Measurements from ENCODE around the gene LZTFL1.

The LZTFL1 gene

DNA sequence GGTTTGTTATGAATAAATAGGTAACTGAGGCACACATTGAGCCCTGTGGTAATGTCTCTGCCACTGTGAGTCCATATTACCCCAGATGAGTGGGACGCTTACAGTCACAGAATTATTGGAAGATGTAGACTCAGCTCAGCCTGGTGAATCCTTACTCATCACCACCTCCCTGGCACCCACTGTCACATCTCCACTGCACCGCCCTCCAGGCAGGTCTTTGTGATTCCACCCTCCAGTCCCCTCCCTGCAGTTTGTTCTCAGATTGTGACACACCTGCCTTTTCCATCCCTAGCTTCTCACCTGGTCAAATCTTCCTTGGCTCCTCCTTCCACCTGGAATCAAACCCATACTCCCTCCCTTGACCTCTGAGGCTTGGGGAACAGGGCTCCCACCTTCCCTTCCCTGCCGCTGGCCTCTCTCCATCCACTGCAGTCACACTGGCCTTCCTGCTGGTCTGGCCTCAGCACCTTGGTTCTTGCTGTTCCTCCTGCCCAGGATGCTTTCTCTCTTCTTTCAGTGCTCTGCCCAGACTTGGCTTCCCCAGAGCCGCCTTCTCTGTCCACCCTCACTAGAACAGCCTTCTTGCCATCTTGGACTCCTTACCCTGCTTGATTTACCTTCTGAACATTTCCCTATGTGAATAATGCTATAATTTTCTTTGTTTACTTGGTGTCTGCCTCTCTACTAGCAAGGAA, 55.0 kb downstream of the LZTFL1 start:
- DNase-seq (ENCODE audit: low read depth in 2 of 2) = no peak

DNA sequence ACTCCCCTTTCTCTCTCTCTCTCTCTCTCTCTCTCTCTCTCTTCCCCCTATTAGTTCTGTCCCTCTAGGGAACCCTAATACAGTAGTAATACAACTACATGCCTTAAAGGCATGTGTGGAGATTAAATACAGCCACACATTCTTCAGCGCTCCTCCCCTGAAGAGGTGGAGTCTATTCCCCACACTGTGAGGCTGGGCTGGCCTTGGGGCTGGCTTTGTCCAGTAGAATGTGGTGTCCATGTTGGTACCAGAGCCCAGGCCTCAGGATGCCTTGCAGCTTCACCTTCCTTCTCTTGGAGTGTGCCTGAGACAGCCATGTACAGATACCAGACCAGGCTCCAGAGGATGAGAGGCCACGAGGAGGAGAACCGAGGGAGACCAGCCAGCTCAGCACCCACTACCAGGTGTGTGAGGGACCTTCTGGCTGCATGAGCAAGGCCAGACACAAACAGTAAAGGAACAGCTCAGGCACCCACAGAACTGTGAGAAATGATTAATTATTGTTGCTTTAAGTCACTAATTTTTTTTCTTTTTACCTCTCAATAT, 56.2 kb downstream of the LZTFL1 start:
- DNase-seq (ENCODE audit: low read depth in 2 of 2) = no peak

DNA sequence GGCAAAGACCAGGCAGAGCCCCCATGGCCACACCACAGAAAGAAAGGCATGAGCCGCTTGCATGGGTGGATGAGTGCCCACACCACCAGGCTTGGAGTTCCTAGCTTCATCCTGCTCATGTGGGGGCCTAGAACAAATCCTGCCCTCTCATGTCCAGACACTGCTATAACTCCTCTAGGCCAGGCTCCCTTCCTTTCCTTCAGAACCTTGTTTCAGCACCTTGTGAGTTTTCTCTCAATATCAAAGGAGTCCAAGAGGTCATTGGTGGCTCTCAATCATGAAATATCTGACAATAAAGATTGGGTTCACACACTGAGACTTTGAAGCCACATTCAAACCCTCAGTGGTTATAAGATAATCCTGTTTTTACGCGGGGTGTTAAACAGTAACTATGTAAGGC, 58.3 kb downstream of the LZTFL1 start:
- no peak for DNase-seq (ENCODE audit: low read depth in 2 of 2)

DNA sequence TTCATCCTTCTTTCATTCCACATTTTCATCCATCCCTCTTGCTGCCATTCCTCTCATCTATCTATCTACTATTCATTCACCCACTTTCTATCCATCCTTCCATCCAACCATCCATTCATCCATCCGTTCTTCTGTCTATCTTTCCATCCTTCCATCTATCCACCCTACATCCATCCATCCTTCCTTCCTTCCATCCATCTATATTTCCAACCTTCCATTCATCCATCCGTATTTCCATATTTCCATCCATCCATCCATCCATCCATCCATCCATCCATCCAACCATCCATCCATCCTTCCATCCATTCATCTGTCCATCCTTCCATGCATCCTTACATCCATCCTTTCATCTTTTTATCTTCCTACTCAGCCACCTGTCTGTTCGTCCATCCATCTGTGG, 59.5 kb downstream of the LZTFL1 start:
- DNase-seq (ENCODE audit: low read depth in 2 of 2) = no peak

DNA sequence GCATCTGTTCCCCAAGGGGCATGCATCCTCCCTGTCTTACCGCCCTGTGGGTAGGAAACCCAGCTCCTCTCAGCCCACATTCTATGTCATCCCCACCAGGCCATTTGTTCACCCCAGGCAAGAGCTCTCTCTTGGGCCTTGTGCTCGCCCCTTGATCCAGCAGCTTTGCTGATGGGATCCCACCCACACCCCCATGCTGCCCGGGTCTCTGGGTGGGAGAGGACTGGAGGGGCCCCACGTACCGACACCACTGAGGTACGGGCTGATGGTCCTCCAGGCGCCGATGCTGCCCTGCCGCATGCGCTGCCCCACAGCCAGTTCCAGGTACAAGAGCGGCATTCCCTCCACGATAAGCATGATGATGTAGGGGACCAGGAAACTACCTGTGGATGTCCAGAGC, 60.1 kb downstream of the LZTFL1 start:
- no peak for DNase-seq (ENCODE audit: low read depth in 2 of 2)

DNA sequence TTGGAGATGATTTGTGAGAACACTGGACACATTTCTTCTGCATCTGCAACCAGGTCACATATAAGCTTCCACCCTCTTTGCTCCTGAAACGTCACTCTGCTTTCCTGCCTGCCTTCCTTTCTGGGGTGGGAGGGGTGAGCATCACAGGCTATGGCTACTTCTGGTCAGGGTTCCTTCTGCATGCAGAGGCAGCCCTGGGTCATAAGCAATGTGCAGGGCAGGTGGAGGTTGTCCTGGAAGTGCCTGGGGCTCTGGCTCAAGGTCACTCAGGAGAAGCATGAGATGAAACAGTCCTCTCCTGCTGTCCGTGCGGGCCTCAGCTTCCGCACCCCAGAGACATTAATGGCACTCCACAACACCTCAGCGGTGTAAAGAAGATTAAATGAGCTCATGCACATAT, 60.6 kb downstream of the LZTFL1 start:
- no peak for DNase-seq (ENCODE audit: low read depth in 2 of 2)

DNA sequence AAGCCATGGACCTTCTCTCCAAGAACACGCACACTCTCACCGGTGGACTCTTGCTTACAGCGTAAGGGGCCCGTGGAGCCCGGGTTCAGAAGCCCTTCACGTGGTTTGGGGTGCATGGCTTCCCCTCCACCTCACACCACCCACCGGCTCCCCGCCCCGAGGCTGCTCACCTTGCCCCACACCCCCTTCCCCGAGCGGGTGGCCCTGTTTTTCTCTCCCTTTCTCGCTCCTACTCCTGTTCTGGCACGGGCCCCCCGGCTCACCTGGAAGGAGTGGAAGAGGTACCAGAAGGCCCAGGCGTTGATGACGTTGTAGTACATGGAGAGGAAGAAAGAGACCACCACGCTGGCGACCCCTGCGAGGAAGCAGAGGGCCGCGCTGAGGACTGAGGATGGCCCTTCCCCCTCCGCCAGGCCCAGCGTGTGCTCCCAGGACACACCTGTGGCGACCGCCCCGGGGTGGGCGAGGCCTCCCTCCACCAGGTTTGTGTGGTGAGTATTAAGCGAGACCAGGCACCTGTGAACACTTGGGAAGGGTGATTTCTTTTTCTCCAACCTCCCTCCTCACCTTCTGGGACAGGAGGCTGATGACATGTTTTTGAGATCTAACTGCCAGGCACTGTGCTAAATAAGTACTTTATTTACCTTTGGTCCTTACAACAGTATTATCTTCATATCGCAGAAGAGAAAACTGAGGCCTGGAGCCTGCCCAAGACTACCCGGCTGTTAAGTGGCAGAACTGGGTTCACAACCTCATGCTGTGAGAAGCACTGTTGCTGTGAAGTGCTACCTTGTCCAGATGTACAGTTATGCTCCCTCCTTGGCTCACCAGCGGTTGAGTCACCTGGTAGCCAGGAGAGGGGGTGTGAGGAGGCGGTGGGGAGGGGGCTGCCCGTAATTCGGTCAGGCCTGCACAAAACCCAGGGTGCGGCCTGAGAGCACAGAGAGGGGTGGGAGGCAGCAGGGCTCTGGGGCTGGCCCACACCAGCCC, 61.9 kb downstream of the LZTFL1 start:
- DNase-seq (ENCODE audit: low read depth in 2 of 2) = no peak

DNA sequence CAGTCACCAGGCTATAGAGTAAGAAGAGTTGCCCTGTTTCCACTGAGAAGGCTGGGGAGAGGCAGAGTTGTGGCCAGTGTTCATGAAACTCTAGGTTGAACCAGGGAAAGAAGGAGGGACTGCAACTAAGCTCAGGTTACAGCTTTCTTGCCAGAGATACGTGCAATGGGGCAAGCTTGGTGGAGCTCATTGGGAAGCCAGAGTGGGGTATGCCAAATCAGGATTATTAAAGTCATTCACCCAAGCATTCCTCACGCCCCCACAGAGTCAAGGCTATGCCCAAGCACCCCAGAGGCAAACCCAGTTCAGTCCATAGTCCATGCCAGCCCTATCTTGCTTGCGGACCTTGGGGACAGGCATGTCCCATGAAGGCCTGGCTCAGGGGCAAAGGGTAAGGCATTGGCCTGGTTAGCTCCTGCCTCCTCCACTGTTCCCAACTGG, 63.1 kb downstream of the LZTFL1 start:
- no peak for DNase-seq (ENCODE audit: low read depth in 2 of 2)

DNA sequence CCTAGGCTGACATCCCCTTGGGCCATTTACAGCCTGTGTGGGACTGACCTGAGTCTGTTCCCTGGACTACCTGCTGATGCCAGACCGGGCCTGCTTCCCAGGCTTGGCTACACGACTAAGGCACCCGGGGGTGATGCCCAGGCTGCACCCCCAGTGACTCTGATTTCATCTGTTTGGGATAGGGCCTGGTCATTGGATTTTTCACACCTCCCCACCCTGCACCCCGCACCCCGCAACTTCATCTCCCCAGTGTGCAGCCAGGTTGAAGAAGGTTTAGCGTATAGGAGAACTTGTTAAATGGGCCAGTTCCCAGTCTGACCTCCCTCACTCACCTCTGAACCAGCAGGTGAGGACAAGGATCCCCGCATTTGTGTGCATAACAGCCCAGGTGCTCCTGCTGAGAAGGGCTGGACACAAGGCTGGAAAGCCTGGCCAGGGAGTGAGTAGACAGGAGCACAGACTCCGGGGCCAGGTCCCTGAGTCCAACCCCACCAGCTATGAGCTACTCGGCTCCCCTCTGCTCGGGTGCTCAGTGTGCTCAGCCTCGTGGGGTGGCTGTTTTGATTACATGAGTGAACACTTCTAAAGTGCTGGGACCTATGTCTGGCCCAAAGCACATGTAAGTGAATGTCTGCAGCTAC, 64.1 kb downstream of the LZTFL1 start:
- no peak for DNase-seq (ENCODE audit: low read depth in 2 of 2)

DNA sequence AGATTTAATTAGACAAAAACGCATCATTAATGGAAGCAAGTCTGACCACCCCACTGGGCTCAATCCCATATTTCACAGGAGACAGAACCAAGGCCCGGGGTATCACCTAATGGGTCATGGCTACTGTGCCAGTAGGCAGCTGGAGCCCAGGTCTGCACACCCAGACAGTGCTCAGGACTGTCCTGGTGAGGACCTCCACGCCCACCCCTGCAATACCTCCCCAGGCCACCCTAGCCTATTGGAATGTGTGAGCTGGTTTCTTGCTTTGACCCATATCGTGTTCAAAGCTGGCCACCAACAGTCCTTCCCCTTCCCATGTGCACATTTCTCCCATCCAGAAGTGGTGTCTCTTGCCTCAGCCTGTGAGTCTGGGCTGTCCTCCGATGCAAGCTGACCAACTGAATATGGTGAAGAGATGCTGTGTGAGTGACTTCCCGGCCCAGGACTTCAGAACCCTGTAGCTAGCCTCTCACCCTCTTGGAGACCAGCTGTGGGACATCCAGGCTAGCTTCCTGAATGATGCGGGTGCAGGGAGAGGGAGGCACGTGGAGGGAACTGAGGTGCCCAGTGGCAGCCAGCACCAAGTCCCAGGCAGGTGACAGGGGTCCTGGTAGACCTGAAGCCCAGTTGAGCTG, 64.7 kb downstream of the LZTFL1 start:
- DNase-seq (ENCODE audit: low read depth in 2 of 2) = no peak

DNA sequence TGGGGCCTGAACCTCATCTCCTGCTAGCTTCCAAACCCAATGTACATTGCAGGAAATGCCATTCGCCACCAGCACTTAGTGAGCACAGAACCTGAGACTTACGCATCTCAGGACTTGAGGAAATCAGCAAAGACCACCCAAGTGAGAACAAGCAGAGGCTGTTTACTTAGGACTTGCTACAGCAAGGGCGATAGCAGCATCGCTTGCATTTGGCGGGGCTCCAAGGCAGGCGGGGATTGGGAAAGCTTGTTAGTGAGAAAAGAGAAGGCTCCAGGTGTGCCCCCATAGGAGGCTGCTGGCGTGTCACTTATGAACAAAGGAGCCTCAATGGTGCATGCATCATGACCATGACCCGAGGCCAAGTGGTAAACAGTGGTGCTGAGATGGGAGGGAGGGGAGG, 65.3 kb downstream of the LZTFL1 start:
- DNase-seq (ENCODE audit: low read depth in 2 of 2) = no peak

DNA sequence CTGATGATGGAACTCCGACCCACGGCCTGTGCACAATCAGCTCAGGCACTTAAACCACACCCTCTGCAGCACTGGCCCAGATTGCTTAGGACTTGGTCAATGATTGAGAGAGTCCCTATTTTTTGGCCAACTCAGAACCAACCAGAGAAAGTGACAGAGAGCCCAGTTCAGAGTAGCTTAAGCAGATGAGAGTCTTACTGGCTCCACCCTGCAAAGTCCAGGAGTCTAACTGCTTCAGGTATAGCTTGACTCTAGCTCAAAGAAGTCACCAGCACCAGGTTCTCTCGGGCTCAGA, 65.7 kb downstream of the LZTFL1 start:
- DNase-seq (ENCODE audit: low read depth in 2 of 2) = no peak

DNA sequence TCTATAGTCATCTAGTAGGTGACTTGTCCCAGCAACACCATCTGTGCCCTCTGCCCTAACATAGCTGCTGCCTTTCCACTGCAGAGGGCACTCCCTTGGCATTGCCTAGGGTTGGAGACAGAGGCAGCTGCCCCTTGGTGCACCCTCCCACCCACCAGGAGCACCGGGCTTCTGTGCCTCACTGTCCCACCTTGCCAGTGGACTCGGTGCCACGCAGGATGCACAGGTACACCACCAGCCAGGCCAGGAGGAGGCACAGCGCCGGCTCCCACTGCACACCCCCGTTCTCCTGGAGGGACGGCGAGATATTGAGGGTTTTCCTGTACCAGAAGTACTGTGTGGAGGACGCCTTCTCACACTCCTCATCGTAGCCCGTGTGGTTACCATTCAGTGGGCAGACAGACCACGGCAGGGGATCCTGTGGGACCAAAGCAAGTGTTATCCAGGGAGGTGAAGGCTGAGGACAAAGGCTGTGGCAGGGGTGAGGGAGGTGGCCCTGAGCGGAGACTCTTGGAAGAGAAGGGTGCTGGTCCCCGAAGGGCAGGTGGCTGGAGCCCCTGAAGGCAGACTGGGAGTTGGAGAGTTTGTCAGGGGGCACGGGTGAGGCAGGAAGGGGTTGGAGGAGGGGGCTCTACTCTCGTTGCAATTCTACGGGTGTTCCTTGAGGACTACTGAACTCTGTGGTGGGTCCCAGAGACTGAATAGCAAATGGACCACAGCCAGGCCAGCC, 66.2 kb downstream of the LZTFL1 start:
- no peak for DNase-seq (ENCODE audit: low read depth in 2 of 2)

DNA sequence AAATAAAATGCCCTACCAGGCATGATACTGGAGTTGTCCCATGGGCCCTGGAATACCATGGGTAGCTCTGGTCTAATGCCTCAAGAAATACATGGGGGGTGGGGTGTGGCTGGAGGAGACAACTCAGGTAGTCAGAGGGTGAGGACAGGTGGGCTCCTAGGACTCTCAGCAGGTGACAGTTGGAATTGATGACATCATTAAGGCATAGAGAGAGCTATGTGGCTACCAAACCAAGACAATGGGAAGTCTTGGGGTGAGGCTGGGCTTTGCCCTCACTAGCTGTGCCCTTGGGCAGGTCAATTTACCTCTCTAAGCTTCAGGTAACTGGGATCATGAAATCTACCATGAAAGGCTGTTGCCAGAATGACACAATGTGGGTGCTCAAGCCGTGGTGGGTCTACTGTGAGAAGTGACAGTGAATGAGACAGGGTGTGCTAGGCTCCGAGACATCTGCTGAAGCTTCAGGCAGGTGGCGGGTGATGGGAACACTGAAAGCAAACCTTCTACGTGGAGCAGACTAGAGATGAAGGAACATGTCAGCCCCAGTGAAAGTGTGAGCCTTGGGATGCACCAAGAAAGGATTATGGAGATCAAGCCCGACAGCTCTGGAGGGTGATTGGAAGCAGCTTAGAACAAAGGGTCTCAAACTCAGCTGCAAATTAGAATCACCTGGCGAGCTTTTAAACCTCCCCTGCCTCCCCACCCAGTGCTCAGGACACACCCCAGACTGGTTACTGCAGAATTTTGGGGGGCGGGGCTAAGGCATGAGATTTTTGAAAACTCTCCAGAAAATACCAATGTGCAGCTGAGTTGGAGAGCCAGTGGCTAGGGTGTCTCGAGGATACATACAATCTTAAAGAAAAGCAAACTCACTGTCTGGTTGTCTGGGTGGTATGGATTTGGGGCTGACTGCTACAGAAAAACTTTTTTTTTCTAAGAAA, 67.1 kb downstream of the LZTFL1 start:
- DNase-seq (ENCODE audit: low read depth in 2 of 2) = no peak

DNA sequence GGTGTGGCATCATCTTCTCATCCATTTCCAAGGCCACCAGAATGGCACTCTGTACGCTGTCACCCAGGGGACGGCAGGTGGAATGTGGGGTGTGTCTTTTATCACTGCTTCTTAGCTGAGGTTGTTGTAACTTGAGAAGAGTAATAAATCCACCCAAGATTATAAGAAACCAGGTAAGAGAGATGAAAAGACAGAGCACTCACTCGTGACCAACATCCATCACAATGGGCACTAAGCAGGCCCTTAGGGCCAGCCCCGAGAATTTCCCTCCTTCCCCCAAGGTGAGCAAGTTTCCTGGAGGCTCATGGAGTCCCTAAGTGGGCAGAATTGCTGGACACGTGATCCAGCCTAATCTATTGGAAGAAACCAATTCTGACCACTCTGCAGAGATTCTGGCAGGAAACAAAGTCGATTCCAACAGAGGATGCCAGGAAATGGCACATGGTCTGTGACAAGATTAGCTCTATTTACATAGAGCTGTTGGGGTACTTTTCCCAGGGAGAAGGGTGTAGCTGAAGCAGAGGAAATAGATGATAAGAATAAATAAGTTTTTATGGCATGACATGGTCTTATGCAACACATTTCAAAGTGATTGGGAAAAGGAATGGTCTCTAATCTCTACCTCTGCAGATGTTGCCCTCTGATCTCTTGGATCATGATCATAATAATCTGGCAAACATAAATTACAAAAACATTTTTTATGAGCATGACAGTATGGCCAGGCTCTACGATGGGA, 68.0 kb downstream of the LZTFL1 start:
- no peak for DNase-seq (ENCODE audit: low read depth in 2 of 2)
